ENCODE measurements around the gene FAM234B.

Gene FAM234B

DNA sequence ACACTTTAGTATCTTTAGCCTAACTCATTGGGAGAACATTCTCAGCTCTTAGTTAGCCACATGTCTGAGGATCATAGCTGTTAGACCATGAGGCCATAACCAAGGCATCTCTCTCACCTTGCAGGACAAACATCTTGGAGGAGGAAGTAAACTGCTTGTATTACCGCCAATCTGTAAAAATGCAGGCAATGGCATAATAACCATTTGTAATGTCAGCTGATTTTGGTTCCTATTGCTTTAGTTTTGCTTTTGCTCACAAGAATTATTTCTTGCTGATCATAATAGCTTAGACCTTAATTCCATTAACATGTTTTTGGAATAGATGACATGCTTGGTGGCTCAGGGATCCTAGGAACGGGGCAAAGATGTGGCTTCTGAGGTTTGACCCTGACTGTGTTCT lies 75.6 kb downstream of the FAM234B start:
- DNase-seq, result no peak
- H3K4me3 Mint-ChIP-seq, result no peak overlapping the region

DNA sequence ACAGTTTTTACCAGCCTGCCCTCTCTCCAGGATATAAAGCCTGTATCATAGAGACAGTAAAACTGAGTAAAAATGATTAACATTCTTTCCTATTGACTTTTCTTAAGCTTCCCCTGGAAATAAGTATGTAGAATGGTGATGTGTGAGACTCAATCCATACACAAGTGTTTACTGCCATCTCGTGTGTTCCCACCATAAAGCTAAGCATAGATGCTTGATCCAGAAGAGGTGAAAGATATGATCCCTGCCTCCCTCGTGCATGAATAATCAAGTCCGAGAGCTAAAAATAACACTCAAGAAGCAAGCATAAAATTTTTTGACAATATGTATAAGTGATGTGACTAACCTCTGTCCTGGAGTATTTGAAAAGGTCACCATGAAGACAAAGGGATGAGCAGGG lies 76.2 kb downstream of the FAM234B start:
- H3K27me3 Mint-ChIP-seq, result peaks cover 4 to 6% of the 10 kb centered on the region in 2 donors
- DNase-seq (no peak), ATAC-seq (replicated peaks) (no peak)
- no peak overlapping the region for H3K4me3 Mint-ChIP-seq
- H3K4me1 Mint-ChIP-seq, result no peaks in the 10 kb centered on the region
- H3K27ac Mint-ChIP-seq, result no peak overlapping the region
- H3K9me3 Mint-ChIP-seq, result no peaks in the 10 kb centered on the region
- H3K36me3 Mint-ChIP-seq, result no peaks in the 10 kb centered on the region

More for the DNA sequence above, 75.6 kb downstream of the FAM234B start:
- Mint-ChIP-seq H3K36me3 (no peaks in the 10 kb centered on the region), H3K9me3 (no peaks in the 10 kb centered on the region), H3K27me3 (peaks cover 4 to 6% of the 10 kb centered on the region in 2 donors), H3K4me1 (no peaks in the 10 kb centered on the region), H3K27ac (no peak overlapping the region)
- no peak for ATAC-seq (replicated peaks)

DNA sequence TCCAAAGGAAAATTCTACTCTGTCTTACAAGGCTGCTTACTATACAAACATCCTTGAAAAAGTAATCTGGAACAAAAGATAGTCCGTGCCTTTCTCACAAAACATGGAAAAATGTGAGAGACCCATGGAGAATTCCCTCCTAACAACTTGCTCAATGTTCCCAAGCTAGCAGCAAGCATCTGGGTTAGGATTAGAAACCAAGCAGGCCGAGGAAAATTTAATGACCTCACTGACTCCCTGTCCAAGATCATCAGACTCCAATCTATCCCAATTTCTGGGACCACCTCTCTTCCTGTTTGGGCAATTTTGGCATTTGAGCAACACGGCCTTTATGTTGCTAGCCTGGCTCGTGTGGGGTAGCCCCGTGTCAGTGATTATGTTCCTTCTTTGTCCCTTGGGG lies 77.4 kb downstream of the FAM234B start:
- no peak overlapping the region for H3K27ac Mint-ChIP-seq
- peaks cover under 1 to 4% of the 10 kb centered on the region in 2 donors for H3K27me3 Mint-ChIP-seq
- no peaks in the 10 kb centered on the region for H3K9me3 Mint-ChIP-seq
- H3K4me1 Mint-ChIP-seq, result no peaks in the 10 kb centered on the region
- no peaks in the 10 kb centered on the region for H3K36me3 Mint-ChIP-seq
- ATAC-seq (replicated peaks), result no peak
- H3K4me3 Mint-ChIP-seq, result no peak overlapping the region
- DNase-seq, result no peak

DNA sequence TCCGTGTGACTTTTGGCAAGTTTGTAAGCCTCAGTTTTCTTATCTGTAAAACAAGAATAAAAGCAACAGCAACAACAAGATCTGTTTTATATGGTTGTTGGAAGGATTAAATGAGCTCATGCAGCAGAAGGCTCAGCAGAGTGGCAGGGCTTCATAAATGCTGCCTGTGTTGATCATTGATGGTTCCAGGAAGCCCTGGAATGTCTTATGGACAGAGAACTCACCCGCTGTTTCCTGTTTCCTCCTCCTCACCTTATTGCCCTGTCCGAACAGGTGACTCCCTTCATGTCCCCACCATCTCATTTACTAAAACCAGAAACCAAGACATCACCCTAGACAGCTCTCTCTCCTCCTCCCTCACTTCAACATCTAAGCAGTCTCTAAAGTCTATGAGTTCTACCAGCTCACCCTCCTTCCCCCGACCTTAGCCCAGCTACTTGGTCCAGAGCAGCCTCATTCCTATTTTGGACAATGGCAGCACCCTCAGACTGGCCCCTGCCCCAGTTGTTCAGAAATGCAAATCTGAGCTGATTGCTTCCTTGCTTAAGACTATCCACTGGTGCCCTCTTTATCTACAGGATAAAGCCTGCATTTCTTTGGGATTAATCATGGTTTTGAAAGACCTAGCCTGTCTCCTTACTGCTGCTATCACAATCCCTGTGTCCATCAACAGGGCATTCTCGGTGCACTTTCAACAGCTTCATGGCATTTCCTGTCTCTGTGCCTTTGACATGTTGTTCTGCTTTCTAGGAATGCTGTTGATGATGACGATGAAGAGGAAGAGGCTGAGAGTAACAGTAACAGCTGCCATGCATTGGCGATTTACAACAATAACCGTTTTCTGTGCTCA lies 80.7 kb downstream of the FAM234B start:
- no peaks in the 10 kb centered on the region for H3K9me3 Mint-ChIP-seq
- no peak overlapping the region for H3K27ac Mint-ChIP-seq
- H3K36me3 Mint-ChIP-seq, result no peaks in the 10 kb centered on the region
- no peak for DNase-seq
- no peaks in the 10 kb centered on the region for H3K4me1 Mint-ChIP-seq
- H3K4me3 Mint-ChIP-seq, result no peak overlapping the region
- no peaks in the 10 kb centered on the region for H3K27me3 Mint-ChIP-seq
- ATAC-seq (replicated peaks), result no peak

DNA sequence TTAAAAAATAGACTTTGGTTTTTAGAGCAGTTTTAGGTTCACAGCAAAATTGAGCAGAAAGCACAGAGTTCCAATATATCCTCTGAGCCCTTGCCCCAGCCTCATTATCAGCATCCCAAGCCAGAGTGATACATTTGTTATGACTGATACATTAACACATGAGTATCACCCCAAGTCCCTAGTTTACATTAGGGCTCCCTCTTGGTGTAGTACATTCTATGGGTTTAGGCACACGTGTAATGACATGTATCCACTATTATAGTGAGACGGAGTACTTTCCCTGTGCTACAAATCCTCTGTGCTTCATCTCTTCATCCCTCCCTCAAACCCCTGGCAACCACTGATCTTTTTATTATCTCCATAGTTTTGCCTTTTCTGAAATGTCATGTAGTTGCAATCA lies 81.8 kb downstream of the FAM234B start:
- no peaks in the 10 kb centered on the region for H3K4me1 Mint-ChIP-seq
- ATAC-seq (replicated peaks), result no peak
- H3K27ac Mint-ChIP-seq, result no peak overlapping the region
- H3K27me3 Mint-ChIP-seq, result no peaks in the 10 kb centered on the region
- no peak overlapping the region for H3K4me3 Mint-ChIP-seq
- no peaks in the 10 kb centered on the region for H3K9me3 Mint-ChIP-seq
- no peaks in the 10 kb centered on the region for H3K36me3 Mint-ChIP-seq
- DNase-seq, result no peak

DNA sequence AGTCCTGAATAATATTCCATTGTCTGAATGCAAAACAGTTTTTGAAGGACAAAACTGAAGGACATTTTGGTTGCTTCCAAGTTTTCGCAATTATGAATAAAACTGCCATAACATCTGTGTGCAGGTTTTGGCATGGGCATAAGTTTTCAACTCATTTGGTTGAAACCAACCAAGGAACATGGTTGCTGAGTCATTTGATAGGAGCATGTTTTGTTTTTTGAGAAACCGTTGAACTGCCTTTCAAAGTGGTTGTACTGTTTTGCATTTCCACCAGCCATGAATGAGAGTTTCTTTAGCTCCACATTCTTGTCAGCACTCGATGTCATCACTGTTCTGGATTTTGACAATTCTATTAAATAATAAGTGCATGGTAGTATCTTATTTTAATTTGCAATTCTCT lies 82.3 kb downstream of the FAM234B start:
- no peaks in the 10 kb centered on the region for H3K4me1 Mint-ChIP-seq
- no peaks in the 10 kb centered on the region for H3K36me3 Mint-ChIP-seq
- H3K4me3 Mint-ChIP-seq, result no peak overlapping the region
- no peaks in the 10 kb centered on the region for H3K9me3 Mint-ChIP-seq
- H3K27me3 Mint-ChIP-seq, result no peaks in the 10 kb centered on the region
- no peak overlapping the region for H3K27ac Mint-ChIP-seq
- ATAC-seq (replicated peaks), result no peak
- no peak for DNase-seq

DNA sequence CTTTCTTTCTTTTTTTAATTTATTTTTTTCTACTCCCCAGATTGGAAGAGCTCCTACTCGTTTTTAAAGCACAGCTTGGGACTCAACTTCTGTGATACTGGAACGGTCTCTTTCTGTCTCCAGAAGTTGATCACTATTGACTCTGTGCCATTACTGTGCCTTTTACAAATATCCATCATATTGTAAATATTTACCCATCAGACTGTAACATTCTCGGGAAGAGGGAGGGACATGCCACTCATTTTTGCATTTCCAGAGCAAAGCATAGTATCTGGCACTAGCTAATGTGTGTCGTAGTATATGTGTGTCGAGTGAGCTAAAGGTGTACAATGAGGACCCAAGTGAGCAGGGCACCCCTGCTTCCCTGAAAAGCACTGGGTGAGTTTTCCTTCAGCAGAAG lies 83.3 kb downstream of the FAM234B start:
- ATAC-seq (replicated peaks) (no peak), DNase-seq (no peak)
- Mint-ChIP-seq H3K4me1 (no peaks in the 10 kb centered on the region), H3K4me3 (no peak overlapping the region), H3K27ac (no peak overlapping the region), H3K36me3 (no peaks in the 10 kb centered on the region), H3K9me3 (no peaks in the 10 kb centered on the region), H3K27me3 (no peaks in the 10 kb centered on the region)

DNA sequence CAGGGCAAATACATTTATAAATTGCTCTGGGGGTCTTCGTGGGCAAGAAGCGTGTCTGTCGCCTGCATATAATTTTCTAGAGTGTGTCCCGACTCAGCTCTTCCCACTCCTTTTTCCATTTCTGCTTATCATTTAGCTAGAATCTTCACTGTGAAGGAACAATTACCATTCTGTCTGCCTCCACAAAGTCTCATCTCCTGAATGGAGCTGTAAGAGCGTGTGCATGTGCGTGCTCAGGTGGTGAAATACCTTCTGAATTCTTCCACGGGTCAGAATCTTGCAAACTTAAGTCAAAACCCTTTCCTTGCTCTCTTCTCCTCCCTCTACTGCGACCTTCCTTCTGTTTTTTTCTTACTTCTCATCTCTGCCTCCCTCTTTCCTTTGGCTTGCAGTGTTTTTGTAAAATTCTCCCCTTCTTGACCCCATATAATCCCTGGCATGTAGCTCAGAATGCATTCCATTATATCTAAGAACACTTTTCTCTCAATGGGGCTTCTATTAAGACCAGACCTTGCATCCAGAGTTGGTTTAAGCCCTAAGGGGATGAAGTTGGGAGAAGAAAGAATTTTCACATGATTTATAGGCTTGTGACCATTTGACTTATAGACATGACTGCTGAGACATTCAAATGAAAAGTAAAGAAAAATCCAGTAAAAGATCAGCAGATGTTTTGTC lies 84.2 kb downstream of the FAM234B start:
- Mint-ChIP-seq H3K4me1 (no peaks in the 10 kb centered on the region), H3K9me3 (no peaks in the 10 kb centered on the region), H3K36me3 (no peaks in the 10 kb centered on the region), H3K27ac (no peak overlapping the region), H3K27me3 (no peaks in the 10 kb centered on the region), H3K4me3 (no peak overlapping the region)
- ATAC-seq (replicated peaks) (no peak), DNase-seq (no peak)

DNA sequence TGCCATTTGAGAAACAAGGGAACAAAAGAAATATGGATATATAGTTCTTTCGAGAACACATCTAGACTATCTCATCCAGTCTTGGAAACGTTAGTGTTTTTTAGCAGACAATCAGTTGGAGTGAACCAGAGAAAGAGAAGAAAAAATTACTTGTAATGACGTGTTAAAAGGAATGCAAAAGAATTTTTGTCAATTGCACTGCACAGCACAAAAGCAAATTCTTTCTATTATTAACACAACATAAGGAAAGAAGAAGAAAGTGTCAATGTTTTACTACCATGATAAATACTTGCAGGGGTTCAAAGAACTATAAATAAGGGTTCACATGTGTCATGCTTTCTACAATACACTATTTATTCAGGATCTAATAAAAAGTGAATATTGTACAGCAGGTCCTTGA lies 86.8 kb downstream of the FAM234B start:
- Mint-ChIP-seq H3K27me3 (no peaks in the 10 kb centered on the region), H3K36me3 (no peaks in the 10 kb centered on the region), H3K9me3 (no peaks in the 10 kb centered on the region), H3K27ac (no peak overlapping the region), H3K4me1 (no peaks in the 10 kb centered on the region), H3K4me3 (no peak overlapping the region)
- no peak for DNase-seq
- ATAC-seq (replicated peaks), result no peak
